HFF-Myc (cell line): Measurements from ENCODE around the gene CPE.
A peak's percentile ranks its signal among the peaks of the same experiment; 100 is the strongest.

Experiments
- DNase-seq: peaks from one replicate; pipeline ENCODE4 v3.0.0-alpha.2; 2011; ENCODE audit warnings: low read depth; ENCODE audit errors: extremely low read depth
- H3K4me3 ChIP-seq: replicated peaks from 2 replicates; pipeline ENCODE4 v1.5.1; 2011; ENCODE audit warnings: low read depth, mild to moderate bottlenecking, control low read depth, low read length
- CTCF ChIP-seq: IDR thresholded peaks from 2 replicates; pipeline ENCODE4 v1.5.1; 2012; ENCODE audit warnings: mild to moderate bottlenecking, low read depth, low read length, control low read depth; ENCODE audit errors: missing control alignments

The CPE gene

GRCh38 chr4:165519591-165519990 lies 140.8 kb downstream of the CPE start:
- no peak overlapping the region for H3K4me3 ChIP-seq
- DNase-seq: no peak
- TF ChIP-seq CTCF: no peak

GRCh38 chr4:165520086-165520485 lies 141.3 kb downstream of the CPE start:
- DNase-seq: no peak
- H3K4me3 ChIP-seq: no peak overlapping the region
- TF ChIP-seq CTCF: no peak

- no peak for DNase-seq
- TF ChIP-seq CTCF: no peak
- no peak overlapping the region for H3K4me3 ChIP-seq
Observed at GRCh38 chr4:165522050-165522449, 143.2 kb downstream of the CPE start.

GRCh38 chr4:165524532-165525190 lies 145.9 kb downstream of the CPE start:
- TF ChIP-seq CTCF: no peak
- no peak for DNase-seq
- no peak overlapping the region for H3K4me3 ChIP-seq

GRCh38 chr4:165532976-165533375 lies 154.2 kb downstream of the CPE start:
- no peak for TF ChIP-seq CTCF
- no peak overlapping the region for H3K4me3 ChIP-seq
- DNase-seq: no peak

- DNase-seq: peak; percentile 17
- peak; percentile 47 for TF ChIP-seq CTCF
- no peak overlapping the region for H3K4me3 ChIP-seq
Observed at GRCh38 chr4:165537028-165537648, 158.3 kb downstream of the CPE start.
